ENCODE data around the gene LARP1B. TPM values are rescaled to one million over a fixed set of nuclear protein-coding genes. Genes with fewer than 3 reads are reported as not detected.
"Not testable (repeated sequence)": the region's sequence is repeated elsewhere in the genome, so short reads cannot be mapped to it uniquely, and the experiment has no call there.

Gene LARP1B
- total RNA-seq, 1 donor from 2014 or later = 19.8 TPM

DNA sequence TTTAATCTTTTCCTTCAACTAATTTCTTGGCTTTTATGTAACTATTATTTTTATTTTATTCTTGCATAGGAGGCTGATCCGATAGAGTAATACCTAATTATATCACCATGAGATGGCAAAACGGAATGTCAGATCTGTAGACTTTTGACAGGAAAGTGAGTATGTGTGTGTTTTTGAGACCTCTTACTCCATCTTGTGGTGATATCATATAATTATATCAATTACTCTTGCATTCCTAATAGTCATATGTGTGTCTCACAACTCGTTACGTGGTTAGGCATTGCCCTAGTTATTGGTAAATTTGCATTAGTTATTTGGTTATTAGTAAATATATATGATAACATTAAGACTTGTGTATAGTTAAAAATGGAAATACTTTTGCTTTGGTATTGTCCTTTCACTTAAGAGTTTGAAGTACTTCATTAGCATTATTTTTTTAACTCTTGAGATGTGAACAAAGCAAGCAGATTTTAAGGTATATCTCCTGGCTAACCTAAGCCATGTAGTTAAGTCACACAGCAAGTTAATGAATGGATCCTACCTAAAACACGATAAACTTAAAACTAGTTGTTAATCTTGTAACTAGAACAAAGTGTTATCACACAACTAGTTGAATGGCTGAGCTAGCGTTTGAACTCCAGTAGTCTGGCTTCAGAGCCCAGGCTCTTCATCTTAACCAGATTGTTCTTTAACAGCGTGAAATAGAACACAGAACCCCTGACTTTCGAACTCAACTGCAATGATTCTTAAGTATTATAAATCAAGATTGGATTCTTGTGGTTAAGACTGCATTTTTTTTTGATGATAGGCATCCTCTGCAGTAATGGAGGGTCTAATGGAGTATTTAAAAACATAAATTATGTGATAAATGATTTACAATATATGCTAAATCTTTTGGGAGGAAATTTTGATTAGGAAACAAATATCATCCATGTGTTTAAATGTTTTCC is 159.4 kb downstream of the LARP1B start:
- intact Hi-C loops (cut with micrococcal nuclease) = loop anchor here (2.0 kb wide), 1 partner anchor 30 kb away; no protein-coding TSS in a partner anchor

- intact Hi-C loops (cut with micrococcal nuclease) = loop anchor here (2.0 kb wide), 1 partner anchor 31 kb away; no protein-coding TSS in a partner anchor
These were observed 160.5 kb downstream of the LARP1B start for GRCh38 chr4:128221586-128221985.

GRCh38 chr4:128225148-128225547 is 164.0 kb downstream of the LARP1B start:
- intact Hi-C loops (cut with micrococcal nuclease) = no loop called here

- intact Hi-C loops (cut with micrococcal nuclease) = no loop called here
These were observed 167.0 kb downstream of the LARP1B start for GRCh38 chr4:128227991-128228571.

DNA sequence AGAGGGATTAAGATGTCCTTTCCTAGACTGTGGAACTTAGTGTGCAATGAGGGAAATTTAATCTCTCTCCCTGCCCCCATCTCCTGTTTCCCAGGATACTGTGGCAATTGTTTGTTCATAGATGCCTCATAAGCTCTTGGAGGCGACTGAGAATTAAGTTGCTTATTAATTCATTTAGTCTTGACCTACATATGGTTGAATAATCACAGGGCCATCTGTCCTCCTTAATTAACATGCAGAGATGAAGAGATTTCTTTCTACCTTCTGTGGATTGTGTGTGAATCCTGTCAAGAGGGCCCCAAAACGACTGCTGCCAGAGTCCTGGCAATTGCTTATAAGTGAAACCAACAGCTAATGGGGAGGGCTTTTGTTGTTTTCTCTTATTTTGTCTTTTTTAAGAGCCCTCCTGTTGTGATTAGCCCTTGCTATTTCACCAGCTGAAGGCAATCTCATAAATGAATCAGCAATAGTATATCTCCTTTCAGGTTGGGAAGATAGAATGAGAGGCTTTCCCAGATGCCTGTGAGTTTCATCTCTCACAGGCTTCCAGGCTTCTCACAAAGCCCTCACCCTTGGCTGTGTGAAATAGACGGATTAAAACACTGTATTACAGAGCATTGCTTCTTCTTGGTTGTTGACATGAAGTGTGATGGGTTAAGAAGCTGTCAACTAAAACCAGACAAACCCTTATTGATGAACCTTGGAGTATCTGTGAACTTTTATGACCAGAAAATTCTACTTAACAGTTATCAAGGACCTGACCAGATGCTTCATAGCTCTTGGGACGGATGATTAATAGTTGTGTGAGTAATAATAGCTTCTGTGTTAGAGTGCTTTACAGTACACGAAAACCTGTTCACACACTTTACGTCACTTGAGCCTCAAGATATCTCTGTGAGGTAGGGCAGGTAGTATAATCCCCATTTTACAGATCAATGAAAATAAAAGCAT is 168.0 kb downstream of the LARP1B start:
- intact Hi-C loops (cut with micrococcal nuclease) = no loop called here

DNA sequence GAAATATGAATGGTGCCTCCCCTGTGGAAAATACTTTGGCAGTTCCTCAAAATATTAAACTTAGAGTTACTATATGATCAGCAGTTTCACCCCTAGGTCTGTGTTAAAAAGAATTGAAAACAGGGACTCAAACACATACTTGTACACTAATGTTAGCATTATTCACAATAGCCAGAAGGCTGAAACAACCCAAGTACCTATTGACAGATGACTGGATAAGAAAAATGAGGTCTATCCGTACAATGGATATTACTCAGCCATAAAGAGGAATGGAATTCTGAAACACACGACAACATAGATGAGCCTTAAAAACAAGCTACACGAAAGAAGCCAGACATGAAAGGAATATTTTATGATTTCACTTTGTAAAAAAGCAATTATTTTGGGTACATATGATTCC is 171.6 kb downstream of the LARP1B start:
- intact Hi-C loops (cut with micrococcal nuclease) = no loop called here

DNA sequence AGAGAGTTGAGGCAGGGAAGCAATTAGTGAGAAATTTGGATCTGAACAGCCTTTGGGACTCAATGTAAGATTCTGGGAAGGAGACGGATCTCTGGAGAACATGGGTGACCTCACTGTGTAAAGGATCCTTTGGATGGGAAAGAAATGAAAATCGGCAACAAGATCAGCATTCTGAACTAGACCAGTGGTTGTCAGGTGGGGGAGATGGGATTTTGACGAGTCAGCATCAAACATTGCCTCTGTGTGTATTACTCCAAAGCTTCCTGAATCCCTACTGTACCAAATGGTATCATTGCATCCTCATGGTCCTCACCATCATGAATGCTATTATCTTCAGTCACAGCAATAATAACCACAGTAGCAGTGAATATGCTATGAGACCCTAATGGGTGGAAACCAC is 173.7 kb downstream of the LARP1B start:
- intact Hi-C loops (cut with micrococcal nuclease) = no loop called here

DNA sequence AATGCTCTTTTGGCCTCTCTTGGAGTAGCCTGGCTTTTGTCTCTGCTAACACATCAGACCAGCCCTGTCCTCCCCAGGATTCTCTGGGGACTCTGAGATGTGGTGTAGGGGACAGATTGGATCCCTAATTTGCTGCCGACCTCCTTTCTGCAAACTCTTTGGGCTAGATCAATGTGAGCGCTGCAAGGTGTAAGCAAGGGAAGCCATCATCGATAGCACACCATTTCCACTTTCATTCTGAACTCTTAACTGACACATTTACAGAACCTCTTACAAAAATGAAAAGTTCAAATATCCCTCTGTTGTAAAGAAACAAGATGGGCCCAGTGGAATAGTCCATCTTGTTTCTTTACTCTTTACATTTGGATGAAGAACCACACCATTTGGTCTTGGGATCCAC is 179.9 kb downstream of the LARP1B start:
- intact Hi-C loops (cut with micrococcal nuclease) = no loop called here

DNA sequence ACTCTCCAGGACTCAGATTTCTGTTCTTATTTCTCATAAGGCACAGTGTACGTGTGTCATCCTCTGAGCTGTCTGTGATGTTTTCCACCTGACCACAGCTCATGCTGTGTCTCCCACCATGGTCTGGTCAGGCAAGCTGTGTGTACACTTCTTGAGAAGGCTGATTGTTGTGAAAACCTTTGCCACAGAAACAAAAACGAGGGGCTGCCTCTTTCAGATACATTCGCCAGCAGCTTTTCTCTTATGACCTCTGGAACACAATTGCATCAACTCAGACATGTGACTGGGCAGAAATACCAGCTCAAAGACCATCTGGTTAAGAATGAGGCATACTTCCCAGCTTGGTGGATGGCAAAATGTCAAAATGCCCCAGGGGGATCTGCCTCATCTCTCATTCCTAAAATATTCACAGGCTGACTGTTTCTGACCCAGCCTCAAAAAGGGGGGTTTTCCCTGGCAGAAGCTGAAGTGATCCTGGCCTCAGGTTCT is 180.4 kb downstream of the LARP1B start:
- intact Hi-C loops (cut with micrococcal nuclease) = no loop called here

GRCh38 chr4:128241981-128242380 is 180.9 kb downstream of the LARP1B start:
- intact Hi-C loops (cut with micrococcal nuclease) = no loop called here

DNA sequence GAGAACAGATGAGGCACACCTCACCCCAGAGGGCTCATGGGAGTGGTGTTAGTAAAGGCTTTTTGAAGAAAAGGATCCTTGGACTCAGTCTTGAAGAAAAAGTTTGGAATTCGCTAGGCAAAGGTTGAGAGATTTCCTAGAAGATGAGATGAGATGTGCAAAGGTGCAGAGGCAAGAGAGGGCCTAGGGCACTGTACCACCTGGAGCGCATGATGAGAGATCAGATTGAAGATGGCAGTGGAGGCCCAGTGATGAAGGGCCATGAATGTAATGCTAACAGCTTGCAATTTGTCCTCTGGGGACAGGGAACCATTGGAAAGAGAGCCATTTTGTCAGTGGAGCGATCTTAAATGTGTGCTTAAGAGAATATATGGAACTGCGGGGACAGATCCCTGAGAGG is 181.5 kb downstream of the LARP1B start:
- intact Hi-C loops (cut with micrococcal nuclease) = no loop called here

DNA sequence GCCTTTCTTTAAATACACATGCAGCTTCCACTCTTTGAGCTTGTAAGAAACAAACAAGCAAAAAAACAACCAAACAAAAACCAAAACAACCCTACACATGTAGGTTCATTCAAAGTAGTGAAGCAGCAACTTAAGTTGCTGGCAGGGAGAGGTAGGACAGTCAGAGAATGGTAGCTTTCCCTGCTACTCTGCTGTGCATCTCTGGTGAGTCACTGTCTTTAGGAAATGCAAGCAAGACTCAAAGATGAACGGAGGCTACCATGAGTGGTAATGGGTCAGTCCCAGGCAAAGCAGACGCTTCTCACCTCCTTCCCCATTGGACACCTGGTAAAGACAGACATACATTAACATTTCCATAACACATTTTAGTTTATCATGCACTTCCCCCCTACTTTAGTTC is 183.3 kb downstream of the LARP1B start:
- intact Hi-C loops (cut with micrococcal nuclease) = no loop called here

- intact Hi-C loops (cut with micrococcal nuclease) = not testable (repeated sequence)
These were observed 184.3 kb downstream of the LARP1B start for GRCh38 chr4:128245391-128245790.

DNA sequence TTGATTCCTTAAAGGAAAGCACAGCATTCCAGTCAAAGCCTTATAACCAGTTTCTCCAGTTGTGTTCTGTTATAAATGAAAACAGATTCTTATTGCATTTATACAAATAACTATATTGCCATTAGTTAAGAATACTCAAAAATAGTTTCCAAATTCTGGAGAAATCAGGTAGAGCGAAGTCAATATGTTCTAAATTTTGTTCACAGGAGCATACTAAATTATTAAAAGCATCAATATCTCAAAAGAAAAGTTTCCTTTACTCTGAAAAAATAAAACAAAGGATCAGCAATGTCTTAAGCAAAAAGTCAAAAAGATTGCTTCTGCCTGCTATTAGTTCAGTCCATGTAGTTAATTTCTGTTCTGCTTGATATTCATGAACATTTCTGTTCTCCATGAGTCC is 186.8 kb downstream of the LARP1B start:
- intact Hi-C loops (cut with micrococcal nuclease) = no loop called here

DNA sequence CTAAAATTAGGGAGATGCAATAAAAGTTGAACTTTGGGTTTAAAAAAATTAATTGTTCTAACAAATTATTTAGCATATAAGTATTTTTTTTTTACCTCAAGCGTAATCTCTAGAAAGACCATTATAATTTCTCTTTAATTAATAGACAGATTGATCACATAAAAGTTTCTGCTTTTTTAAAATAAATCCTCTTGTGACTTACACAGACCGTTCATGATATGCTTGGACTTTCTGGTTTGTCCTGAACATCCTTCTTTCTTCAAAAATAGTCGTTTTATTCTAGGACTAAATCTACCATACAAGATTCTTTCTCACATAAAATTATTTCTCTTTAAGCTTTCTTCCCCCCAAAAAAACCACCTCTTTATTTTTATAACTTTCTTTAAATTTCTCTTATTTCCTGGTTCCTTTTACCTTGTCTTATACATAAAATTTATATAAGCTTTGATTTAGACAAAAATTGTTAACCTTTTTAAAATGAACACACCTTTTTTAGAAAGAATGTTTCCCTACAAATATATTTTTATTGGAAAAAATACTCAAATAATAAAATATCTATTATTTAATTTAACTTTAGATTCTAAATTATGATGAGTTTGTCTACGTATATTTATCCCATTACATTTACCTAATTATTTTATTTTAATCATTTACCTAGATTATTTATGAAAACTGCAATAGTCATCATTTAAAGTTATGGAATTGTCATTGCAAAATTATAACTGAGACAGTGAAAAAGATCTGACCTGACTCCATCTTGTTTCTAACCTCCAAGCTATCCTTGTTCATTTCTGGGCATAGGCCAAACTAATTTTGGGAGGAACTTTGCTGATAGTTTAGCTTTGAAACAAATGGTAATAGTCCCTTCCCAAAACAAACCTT is 188.9 kb downstream of the LARP1B start:
- intact Hi-C loops (cut with micrococcal nuclease) = no loop called here

- intact Hi-C loops (cut with micrococcal nuclease) = no loop called here
These were observed 194.8 kb downstream of the LARP1B start for GRCh38 chr4:128255906-128256305.

GRCh38 chr4:128256539-128256938 is 195.4 kb downstream of the LARP1B start:
- intact Hi-C loops (cut with micrococcal nuclease) = no loop called here

GRCh38 chr4:128258166-128258565 is 197.1 kb downstream of the LARP1B start:
- intact Hi-C loops (cut with micrococcal nuclease) = not testable (repeated sequence)

DNA sequence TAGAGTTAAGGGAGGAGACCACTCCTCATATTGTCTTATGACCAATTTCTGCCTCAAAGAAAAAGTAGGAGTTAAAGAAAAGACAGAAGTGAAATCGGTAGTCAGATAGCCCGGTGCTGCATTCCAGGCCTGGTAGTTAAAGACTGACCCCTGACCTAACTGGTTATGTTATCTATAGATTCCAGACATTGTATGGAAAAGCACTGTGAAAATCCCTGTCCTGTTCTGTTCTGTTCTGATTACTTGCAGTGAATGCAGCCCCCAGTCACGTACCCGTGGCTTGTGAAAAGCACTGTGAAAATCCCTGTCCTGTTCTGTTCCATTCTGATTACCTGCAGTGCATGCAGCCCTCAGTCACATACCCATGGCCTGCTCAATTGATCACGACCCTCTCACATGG is 198.8 kb downstream of the LARP1B start:
- intact Hi-C loops (cut with micrococcal nuclease) = not testable (repeated sequence)

Data from T-helper 2 cell treated with Interferon-gamma antibody and Interleukin-4, amounts not matched to agents 100 ng/mL and 5 ng/mL, for 36 hours (primary cell).